Activated CD4-positive, alpha-beta T cell treated with anti-CD3 and anti-CD28 coated beads for 48 hours (primary cell): Measurements from ENCODE around the gene TWF2.

Experiments
- DNase-seq: peaks from one replicate; pipeline ENCODE4 v3.0.0-alpha.2; 2020

The TWF2 gene

DNA sequence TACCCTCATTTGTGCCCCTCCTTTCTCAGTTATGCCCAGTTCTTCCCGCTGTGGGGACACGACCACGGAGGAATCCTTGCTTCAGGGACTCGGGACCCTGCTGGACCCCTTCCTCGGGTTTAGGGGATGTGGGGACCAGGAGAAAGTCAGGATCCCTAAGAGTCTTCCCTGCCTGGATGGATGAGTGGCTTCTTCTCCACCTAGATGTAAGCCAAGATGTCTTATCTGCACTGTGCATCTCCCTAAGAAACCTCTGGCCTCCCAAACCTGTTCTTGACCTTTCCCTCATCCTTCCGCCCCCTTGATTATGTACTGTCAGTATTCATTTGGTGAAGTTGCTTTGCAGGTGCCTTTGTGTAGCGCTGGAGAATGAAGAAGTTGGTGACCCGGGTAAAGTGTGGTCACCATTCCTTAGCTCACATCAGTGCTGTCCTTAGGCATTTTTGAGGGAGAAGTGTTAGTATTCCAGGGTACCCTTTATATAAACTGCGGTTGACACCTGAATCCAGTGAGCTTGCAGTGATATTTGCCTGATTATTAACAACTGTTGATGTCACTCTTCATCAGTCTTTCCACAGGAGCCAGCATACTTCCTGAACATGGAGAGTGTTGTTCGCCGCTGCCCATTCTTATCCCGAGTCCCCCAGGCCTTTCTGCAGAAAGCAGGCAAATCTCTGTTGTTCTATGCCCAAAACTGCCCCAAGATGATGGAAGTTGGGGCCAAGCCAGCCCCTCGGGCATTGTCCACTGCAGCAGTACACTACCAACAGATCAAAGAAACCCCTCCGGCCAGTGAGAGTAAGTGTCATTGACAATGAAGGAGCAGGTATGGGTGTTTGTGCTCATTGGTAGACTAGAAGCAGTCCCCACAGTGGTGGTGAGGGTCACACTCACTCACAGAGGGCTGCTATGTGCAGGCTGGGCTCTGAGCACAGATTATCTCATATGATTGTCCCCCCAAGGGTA, 40.0 kb downstream of the TWF2 start:
- no peak for DNase-seq

DNA sequence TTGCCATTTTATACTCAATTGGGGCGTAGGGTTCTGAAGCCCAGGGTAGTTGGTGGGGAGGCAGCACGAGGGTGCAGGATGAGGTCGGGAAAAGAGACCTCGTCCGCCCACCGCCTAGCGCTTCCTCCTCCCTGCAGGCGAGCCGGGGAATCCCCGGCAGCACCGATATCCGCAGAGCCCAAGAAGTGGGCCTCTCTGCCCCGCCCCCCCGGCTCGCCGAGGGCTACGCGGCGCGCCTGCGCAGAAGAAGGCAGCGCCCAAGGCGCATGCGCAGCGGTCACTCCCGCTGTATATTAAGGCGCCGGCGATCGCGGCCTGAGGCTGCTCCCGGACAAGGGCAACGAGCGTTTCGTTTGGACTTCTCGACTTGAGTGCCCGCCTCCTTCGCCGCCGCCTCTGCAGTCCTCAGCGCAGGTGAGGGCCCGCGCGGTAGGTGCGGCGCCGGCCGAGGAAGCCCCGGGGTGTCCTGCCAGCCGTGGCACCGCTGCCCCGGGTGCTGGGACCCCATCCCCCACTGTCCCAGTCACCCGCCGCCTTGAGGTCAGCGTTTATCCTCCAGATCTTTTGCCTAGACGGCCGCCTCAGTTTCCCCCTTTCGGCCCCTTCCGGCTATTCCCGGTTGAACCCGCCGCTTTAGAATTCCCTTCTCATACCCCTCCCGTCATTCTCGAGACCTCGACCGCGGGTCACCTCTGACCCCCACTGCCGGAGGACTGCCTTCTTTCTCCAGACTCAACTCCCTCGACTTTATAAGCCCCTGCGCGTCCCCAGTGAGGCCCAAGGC, 40.9 kb downstream of the TWF2 start, which contains the start of gene ALAS1:
Gene ALAS1 (plus strand): TSS at position 319 of the 784 bp plus-strand sequence. CDS start 1,082 bp downstream, outside the sequence.
- peak; percentile 95 for DNase-seq

DNA sequence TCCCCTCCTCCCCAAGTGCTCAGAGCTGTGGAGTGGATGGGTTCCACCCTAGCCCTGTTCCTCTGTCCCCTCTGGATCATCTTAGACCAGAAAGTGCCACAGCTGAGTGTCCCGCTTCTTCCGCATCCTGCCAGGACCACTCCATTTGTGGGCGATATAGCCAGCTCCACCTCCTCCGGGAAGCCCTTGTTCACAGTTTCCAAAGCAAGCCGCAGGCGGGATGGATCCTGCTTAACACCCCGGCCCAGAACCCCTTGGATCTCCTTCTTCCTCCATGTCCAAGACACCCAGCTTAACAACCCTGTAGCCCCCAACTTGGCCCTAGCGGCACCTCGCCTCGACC, 41.5 kb downstream of the TWF2 start:
- no peak for DNase-seq

- DNase-seq: no peak
Measured at GRCh38 chr3:52196977-52197376, 42.0 kb downstream of the TWF2 start.

DNA sequence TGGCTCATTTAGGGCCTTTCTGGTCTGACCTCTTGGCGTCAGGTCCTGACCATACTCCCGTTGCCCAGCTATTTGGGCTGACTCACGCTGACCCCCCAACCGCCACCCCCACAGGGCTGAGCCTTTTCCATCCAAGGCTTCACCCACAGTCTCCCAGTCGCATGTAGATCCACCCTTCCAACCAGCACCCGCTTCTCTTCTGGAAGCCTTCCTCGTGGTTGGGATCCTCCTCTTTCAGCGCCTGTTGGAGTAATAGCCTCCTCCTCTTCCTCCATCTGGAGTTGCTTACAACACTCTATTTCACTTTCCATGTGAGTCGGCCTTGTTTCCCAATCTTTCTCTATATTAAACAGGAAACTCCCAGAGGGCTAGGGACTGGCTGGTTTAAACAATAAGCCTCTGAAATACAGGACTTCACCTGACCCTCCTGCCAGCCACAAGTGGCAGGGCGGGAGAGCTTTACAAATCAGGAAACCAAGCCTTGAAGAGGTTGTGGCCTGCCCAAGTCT, 43.1 kb downstream of the TWF2 start:
- no peak for DNase-seq

- DNase-seq: no peak
Measured at GRCh38 chr3:52195291-52195597, 43.7 kb downstream of the TWF2 start.

DNA sequence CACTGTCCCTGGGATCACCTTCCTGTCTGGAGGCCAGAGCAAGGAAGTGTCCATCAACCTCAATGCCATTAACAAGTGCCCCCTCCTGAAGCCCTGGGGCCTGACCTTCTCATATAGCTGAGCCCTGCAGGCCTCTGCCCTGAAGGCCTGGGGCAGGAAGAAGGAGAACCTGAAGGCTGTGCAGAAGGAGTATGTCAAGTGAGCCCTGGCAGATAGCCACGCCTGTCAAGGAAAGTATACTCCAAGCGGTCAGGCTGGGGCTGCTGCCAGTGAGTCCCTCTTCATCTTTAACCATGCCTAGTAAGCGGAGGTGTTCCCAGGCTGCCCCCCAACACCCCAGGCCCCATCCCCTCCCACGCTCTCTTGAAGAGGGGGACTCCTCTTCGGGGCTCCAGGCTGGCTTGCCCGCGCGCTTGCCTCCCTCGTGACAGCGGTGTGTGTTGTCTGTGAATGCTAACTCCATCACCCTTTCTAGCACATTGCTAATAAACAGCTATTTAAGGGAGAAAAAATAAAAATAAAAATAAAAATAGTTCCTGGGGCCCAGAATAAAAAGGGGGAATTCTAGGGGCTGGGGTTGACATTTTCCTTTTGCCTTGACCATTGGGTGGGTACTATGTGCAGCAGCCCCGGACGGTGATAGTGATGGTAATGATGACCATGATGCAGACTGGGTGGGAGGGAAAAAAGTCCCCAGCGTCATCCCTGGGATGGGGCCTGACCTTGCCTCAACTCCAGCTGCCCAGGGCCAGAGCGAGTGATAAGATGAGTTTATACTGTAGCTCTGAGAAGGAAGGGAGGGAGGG, 44.3 kb downstream of the TWF2 start:
- DNase-seq: no peak

- no peak for DNase-seq
Measured at GRCh38 chr3:52193065-52193464, 45.9 kb downstream of the TWF2 start.

- no peak for DNase-seq
Measured at GRCh38 chr3:52191663-52192062, 47.3 kb downstream of the TWF2 start.

DNA sequence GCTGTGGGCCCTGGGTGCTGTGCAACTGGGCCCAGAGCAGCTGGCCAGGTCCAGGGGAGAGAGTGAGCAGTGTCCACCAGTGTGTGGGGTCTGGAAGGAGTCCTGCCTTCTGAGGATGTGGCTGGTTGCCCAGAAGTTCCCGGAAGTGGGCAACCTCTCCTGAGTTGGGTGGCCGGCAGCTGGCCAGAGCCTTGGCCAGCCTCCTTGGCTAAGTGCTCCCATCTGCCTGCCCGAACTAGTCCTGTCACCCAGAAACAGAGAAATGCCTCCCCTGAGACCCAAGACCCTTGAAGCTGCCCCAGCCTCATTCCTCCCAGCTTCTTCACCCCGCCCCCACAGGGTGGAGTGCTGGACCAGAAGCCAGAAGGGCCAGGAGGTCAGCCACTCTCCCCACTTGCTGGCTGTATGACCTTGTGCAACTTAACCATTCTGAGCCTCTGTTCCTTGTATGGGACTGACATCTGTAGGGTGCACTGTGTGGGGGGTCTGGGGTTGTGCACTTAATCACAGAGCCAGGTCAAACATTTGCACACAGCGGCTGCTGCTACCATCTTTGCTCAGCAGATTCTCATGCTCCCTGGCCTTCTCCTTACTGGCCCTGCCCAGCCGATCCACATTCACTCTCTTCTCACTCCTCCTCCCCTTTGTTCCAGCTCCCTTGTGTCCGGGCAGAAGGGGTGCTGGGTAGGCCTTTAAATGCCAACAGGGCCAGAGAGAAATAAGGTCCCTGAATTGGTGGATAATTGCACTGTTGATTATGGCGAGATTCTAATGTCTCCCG, 48.5 kb downstream of the TWF2 start:
- no peak for DNase-seq

- DNase-seq: no peak
Measured at GRCh38 chr3:52188556-52188955, 50.4 kb downstream of the TWF2 start.

- DNase-seq: no peak
Measured at GRCh38 chr3:52186729-52187128, 52.2 kb downstream of the TWF2 start.

DNA sequence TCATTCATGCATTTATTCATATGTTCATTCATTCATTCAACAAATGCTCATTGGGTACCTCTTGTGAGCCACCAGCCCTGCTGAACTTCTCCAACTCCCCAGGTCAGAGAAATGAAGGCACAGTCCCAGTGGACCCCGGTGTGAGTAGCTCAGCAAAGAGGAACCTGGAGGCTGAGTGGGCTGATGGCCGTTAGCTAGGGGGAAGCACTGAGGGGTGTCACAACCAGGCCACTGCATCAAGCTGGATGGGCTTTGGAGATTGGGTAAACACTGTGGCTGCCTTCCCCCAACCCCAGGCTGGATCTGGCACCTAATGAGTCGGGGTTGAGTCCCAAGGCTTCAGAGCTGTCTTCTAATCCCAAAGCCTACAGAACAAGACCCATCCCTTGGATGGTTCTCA, 53.1 kb downstream of the TWF2 start:
- no peak for DNase-seq

DNA sequence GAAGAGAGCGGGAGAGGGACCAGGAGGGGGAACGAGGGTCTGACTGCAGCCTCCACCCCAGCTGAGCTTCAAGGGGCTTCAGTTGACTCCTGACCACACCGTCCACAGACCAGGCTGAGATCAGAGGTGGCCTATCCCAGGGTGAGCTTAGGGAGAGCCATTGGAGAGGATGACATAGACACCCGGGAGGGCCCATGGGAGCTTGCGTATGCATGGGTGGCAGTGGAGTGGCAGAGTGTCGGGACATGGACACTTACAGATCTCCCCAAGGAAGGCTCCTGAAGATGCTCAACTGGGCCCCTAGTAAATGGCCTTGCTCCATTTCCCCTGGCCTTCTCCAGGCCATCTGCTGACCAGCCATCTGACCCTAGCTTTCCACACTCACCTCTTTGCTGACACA, 53.6 kb downstream of the TWF2 start:
- DNase-seq: no peak

GRCh38 chr3:52184690-52185089, 54.3 kb downstream of the TWF2 start:
- DNase-seq: no peak

DNA sequence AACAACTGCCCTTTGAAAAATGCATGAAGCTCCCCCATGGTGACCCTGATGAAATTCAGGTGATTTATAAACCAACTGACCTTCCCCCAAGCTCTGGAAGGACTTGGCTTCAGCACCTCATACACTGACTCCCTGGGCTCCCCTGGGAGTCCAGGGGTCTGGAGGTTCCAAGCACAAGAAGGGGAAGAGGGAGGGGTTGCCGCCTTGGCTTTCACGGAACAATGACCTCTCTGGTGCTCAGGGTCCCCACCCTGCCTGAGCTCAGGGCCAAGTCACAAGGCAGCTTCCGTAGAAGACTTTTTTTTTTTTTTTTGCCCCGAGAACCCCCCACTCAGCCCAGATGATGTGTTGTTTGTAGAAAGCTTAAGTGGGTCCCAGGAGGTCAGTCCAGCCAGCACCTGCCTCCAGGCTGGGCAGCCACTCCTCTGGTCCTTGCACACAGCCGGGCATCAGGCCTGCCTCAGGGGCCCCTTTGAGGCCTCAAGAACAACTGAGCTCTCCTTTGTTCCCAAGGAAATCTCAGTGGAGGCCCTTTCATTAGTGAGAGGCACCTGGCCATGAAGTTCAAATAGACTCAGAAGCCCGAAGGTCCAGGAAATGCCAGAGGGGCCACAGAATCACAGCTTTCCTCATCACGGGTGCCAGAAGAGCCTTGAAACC, 55.0 kb downstream of the TWF2 start:
- DNase-seq: no peak

DNA sequence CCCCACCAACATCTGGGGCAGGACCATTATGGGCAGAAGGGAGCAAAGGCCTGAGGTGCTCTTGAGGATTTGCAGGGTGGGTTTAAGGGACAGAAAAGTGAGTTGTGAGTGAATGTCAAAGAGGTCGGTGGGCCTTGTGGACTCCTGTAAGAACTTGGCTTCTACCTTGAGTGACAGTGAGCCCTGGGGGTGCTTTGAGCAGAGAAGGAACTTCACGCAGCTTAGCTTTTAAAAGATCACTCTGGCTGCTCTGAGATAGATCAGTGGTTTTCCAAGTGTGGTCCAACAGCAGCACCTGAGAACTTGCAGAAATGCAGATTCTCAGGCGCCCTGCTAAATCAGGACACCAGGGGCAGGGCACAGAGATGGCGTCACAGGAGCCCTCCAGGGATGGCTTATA, 56.3 kb downstream of the TWF2 start:
- DNase-seq: no peak

DNA sequence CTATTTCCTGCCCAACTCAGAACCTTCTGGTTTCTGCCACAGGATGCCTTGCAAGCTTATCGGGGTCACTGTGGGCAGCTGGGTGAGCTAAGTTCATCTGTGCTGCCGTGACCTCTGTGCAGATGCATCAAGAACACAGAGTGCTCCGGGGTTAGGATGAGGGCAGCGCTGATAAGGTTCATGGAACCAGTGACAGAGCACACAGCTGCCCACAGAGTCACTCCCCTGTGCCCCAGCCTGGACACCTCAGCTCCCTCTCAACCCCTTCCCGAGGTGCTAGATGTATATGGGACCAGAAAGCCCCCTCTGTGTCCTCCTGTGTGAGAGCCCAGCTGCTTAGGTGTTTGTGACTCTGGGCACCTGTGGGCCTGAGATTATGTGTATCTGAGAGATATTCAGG, 56.8 kb downstream of the TWF2 start:
- DNase-seq: no peak

GRCh38 chr3:52181543-52181942, 57.4 kb downstream of the TWF2 start:
- DNase-seq: no peak
